Measurements from ENCODE around the gene TMC5.

- TF ChIP-seq CTCF (IDR thresholded peaks at IDR 0.05; ENCODE audit: insufficient read depth, low read length, poor library complexity, severe bottlenecking) (no peak), EZH2phosphoT487 (conservative IDR thresholded peaks at IDR 0.05; ENCODE audit: low read length) (no peak)
Observed at GRCh38 chr16:19486051-19486450, 68.4 kb downstream of the TMC5 start.

Data from SU-DHL-6 (cell line).